Common myeloid progenitor, CD34-positive (primary cell): ENCODE results near the gene FHIT.

Experiments
- CTCF ChIA-PET: fragments of 350-600 bp; sonication (Branson Sonifier 250); formaldehyde crosslinking; loops from one replicate; lab custom pipeline; 2021; ENCODE audit warnings: antibody characterized with exemption; lab: Charles Lee
- POLR2A ChIA-PET: fragments of 350-600 bp; sonication (Branson Sonifier 250); formaldehyde crosslinking; loops from one replicate; lab custom pipeline; 2021; ENCODE audit warnings: antibody characterized with exemption; lab: Charles Lee
- DNase-seq, 3 donors: peaks; one replicate each; pipeline versions ENCODE4 v3.0.0 to v3.0.0-alpha.2; 2013
- H3K27ac ChIP-seq, 2 experiments: 1 replicate in 1 of 2; 2 replicates in 1 of 2; pipeline ENCODE4 v1.7.0; 2013; ENCODE audit warnings: inconsistent platforms in 2 of 2, low read length in 2 of 2, mild to moderate bottlenecking in 2 of 2, low read depth in 1 of 2, moderate library complexity in 1 of 2; ENCODE audit not compliant: severe bottlenecking in 2 of 2, insufficient read depth in 1 of 2, poor library complexity in 1 of 2
- H3K27me3 ChIP-seq, 5 experiments: replicated peaks in 2 of 5; 1 replicate in 3 of 5; 2 replicates in 2 of 5; pipeline versions ENCODE4 v1.6.1 to v1.7.0; 2013; ENCODE audit warnings: low read length in 4 of 5, mild to moderate bottlenecking in 2 of 5, moderate library complexity in 2 of 5, inconsistent platforms in 1 of 5; ENCODE audit not compliant: insufficient read depth in 5 of 5, control insufficient read depth in 4 of 5
- H3K36me3 ChIP-seq, 4 experiments: 1 replicate in 2 of 4; 2 replicates in 2 of 4; pipeline versions ENCODE4 v1.6.1 to v1.7.0; 2013; ENCODE audit warnings: low read length in 3 of 4, control low read depth in 1 of 4, mild to moderate bottlenecking in 1 of 4; ENCODE audit not compliant: control insufficient read depth in 4 of 4, insufficient read depth in 4 of 4
- H3K4me1 ChIP-seq, 4 experiments: 1 replicate in 3 of 4; 2 replicates in 1 of 4; pipeline versions ENCODE4 v1.6.1 to v1.7.1; 2013; ENCODE audit warnings: low read length in 3 of 4, mild to moderate bottlenecking in 3 of 4, control low read depth in 1 of 4, inconsistent platforms in 1 of 4, moderate library complexity in 1 of 4; ENCODE audit not compliant: control insufficient read depth in 4 of 4, insufficient read depth in 4 of 4; ENCODE audit errors: control extremely low read depth in 1 of 4
- H3K4me3 ChIP-seq, 7 experiments: 1 replicate in 4 of 7; 2 replicates in 3 of 7; pipeline versions ENCODE4 v1.5.1 to v1.7.0; 2013; ENCODE audit warnings: mild to moderate bottlenecking in 7 of 7, low read length in 6 of 7, moderate library complexity in 6 of 7, inconsistent platforms in 2 of 7, low read depth in 2 of 7, control low read depth in 1 of 7; ENCODE audit not compliant: insufficient read depth in 4 of 7, control insufficient read depth in 1 of 7; ENCODE audit errors: extremely low read depth in 1 of 7
- H3K9me3 ChIP-seq, 5 experiments: 1 replicate in 4 of 5; 2 replicates in 1 of 5; pipeline versions ENCODE4 v1.6.1 to v1.7.1; 2013; ENCODE audit warnings: low read length in 4 of 5, mild to moderate bottlenecking in 2 of 5, inconsistent platforms in 1 of 5, low read depth in 1 of 5, moderate library complexity in 1 of 5; ENCODE audit not compliant: control insufficient read depth in 4 of 5, insufficient read depth in 2 of 5; ENCODE audit errors: control extremely low read depth in 1 of 5
- whole genome bisulfite sequencing: methylation state at CpG from one replicate; pipeline ENCODE4 v1.1.5; 2013; ENCODE audit not compliant: insufficient coverage; 5-methylcytosine and 5-hydroxymethylcytosine counted together

The FHIT gene

DNA sequence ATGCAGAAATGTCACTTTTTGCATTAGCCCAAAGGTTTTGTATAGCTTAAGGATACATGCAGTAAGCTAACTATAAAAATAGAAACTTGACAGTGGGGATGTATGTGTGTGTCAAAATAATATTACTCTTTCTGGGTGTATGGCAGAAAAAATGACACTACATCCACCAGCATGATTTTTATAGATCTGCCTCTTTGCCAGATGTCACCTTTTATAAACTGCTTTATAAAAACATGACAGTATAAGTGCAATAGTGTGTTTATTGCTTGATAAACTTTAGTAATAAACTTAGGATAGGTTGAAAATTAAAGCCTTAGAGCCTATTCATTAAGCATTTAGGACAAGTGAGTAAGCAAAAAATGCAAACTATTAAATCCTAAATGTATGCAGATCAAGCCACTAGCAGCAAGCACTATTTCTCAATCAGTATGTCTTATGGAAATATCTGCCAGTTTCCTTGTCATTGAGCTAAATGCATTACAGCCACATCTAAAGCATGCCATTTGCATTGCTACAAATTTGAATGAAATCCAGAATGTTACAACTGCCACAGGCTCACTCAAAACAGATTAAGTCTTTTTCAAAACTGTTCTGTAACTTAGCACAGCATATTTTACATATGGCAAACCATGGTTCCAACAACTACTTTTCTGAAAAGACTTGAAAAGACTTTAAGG lies 935.0 kb downstream of the FHIT start:
- DNase-seq, result no peak
- H3K36me3 ChIP-seq, result no peaks in the 10 kb centered on the region
- CTCF ChIA-PET, result no interaction called here
- peaks cover 0 to 4% (median 0%) of the 10 kb centered on the region in 4 experiments for H3K4me1 ChIP-seq
- no peak overlapping the region for H3K27ac ChIP-seq
- H3K4me3 ChIP-seq, result no peak overlapping the region
- POLR2A ChIA-PET, result no interaction called here
- no peaks in the 10 kb centered on the region for H3K27me3 ChIP-seq
- peaks cover 0 to 5% (median 0%) of the 10 kb centered on the region in 5 experiments for H3K9me3 ChIP-seq

DNA sequence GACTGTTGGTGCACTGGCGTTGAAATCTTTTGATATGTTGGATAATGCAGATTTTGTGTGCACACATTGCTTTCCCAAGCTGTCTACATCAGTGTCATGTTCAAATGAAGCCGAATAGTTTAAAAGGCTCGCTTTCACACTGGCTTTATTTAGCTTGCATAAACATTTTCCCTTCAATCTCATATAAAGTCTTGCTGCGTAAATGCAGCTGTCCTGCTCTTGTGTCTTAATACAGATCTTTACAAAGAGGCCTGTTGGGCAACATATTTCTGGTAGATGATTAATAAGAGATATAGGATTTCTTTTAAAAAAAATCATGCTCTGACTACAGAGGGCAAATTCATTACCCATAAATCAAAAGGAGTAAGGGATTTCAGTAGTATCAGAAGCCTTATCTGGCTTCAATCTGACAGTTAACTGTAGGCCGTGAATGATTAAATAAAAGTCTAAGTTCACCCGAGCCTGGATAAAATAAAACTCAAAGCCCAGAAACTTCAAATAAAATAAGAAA lies 937.2 kb downstream of the FHIT start:
- ChIA-PET CTCF (no interaction called here), POLR2A (no interaction called here)
- H3K36me3 ChIP-seq, result no peaks in the 10 kb centered on the region
- H3K27ac ChIP-seq, result no peak overlapping the region
- 100% methylated on average over 1 of the region's 6 CpGs for WGBS
- H3K9me3 ChIP-seq, result peaks cover 0 to 5% (median 0%) of the 10 kb centered on the region in 5 experiments
- H3K27me3 ChIP-seq, result no peaks in the 10 kb centered on the region
- DNase-seq, result peak in 2 of 3 donors; percentile 7 to 21
- H3K4me3 ChIP-seq, result no peak overlapping the region
- peaks cover 0 to 9% (median 3%) of the 10 kb centered on the region in 4 experiments for H3K4me1 ChIP-seq

DNA sequence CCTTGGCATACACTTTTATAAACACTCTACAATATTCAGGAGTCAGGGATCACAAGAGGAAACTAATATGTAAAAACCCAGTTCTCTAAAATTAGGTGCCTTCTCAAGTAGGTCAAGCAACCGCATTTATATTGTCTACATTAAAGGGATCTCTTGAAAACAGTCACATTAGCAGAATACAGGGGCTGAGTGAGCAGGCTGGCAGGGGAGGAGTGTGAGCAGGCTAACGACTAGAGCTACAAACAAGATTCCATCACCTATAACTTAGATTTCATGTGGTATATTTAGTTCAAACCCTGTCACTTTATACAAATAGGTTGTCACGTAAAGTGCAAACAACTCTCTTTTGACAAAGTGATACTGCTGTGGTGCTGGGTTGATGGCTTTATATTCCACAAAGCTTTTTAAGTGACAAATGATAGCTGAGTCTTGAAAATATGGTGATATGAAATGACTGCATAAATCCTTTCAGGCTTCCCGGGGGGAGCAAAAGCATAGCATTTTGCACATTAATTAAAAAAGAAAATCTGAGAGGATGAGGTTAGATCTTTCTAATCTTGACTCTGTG lies 937.9 kb downstream of the FHIT start:
- H3K27me3 ChIP-seq, result no peaks in the 10 kb centered on the region
- no peak overlapping the region for H3K27ac ChIP-seq
- POLR2A ChIA-PET, result no interaction called here
- DNase-seq, result no peak
- CTCF ChIA-PET, result no interaction called here
- H3K4me1 ChIP-seq, result peaks cover 0 to 10% (median 3%) of the 10 kb centered on the region in 4 experiments
- H3K9me3 ChIP-seq, result peaks cover 0 to 5% (median 0%) of the 10 kb centered on the region in 5 experiments
- no peak overlapping the region for H3K4me3 ChIP-seq
- H3K36me3 ChIP-seq, result no peaks in the 10 kb centered on the region
- 88% methylated on average over 1 of the region's 4 CpGs for WGBS

DNA sequence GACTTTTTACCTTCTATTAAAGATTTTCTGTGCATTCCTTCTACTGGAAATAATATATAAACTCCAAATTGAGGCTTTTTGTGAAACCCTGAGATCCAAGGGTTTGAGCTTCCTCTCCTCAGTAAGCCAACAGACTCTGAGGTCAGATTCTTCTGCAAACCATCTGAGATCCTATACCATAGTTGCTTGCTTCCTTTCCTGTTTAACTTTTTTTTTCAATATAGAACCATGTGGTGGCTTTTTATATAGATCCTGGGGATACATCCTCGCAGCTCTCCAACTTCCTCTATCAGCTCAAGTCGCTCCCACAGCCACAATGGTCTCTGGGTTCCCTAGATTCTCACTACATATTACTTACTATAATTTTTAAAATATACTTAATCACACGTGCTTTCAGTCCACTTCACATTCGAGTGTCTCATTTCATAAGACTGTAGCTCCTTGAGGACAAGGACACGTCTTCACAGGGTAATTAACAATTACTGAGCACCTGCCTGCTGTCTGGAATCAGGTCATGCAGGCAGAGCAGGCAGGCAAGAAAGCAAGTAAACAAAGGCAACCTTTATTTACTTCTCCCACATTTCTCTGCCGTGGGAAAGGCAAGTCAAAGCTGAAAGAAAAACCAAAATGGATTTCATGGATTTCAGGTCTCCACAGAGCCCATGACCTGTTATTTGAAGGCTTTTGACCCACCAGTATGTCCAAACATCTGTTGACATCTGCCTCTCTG lies 941.5 kb downstream of the FHIT start:
- H3K4me3 ChIP-seq, result no peak overlapping the region
- peaks cover 0 to 10% (median 3%) of the 10 kb centered on the region in 4 experiments for H3K4me1 ChIP-seq
- WGBS, result 93% methylated on average over 6 of the region's 6 CpGs
- no peaks in the 10 kb centered on the region for H3K27me3 ChIP-seq
- peak in 2 of 3 donors; percentile 8 for DNase-seq
- H3K9me3 ChIP-seq, result peaks cover 0 to under 1% (median 0%) of the 10 kb centered on the region in 5 experiments
- H3K36me3 ChIP-seq, result no peaks in the 10 kb centered on the region
- ChIA-PET CTCF (no interaction called here), POLR2A (no interaction called here)
- H3K27ac ChIP-seq, result no peak overlapping the region

DNA sequence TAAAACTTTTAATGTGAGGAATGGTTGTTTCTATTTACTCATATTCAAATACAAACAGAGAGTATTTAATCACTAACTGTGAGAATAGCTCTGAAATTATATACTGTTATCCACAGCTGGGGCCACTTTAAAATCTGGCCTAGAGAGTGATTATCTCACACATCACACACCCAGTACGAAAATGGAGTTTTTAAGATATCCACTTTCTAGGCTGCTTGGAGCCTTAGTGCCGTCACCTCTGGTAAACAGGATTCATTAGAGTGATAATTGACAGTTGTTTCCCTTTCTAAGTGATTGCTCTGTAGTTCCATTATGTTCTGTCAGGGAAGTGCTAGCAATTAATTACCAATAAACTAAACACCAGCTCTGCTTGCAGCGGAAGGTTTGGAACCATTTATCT lies 942.4 kb downstream of the FHIT start:
- H3K4me1 ChIP-seq, result peaks cover 0 to 10% (median 3%) of the 10 kb centered on the region in 4 experiments
- no CpG with 5 or more reads among the region's 3 CpGs for WGBS
- no peaks in the 10 kb centered on the region for H3K27me3 ChIP-seq
- CTCF ChIA-PET, result no interaction called here
- no peaks in the 10 kb centered on the region for H3K9me3 ChIP-seq
- H3K27ac ChIP-seq, result no peak overlapping the region
- no peak for DNase-seq
- POLR2A ChIA-PET, result no interaction called here
- no peaks in the 10 kb centered on the region for H3K36me3 ChIP-seq
- H3K4me3 ChIP-seq, result no peak overlapping the region

DNA sequence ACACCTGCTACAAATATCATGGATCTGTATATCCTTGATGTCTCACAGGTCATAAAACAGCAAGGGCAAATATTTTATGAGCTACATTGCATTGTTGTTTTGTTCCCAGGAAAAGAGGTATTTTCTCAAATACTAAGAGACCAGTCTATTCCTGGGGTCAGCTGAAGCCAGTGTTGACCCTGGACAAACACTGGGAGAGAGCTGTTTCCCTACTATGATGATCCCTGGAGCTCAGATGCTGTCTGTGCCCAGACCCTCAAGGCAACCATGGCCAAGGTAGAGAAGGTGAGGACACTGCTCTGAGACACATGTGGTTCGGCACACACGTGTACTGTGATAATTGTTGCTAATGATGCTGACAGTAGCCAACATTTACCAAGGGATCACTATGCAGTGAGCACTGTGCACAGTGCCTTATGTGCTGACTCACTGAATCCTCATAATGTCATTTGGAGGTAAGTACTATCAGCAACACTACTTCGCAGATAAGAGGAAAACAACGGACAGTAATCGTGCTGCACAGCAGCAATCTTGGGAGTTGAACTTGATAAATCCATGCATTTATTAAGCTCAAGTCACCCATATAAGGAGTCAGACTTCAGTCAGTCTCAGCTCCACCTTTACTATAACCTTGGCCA lies 943.6 kb downstream of the FHIT start:
- peaks cover 0 to 10% (median 2%) of the 10 kb centered on the region in 4 experiments for H3K4me1 ChIP-seq
- no peak overlapping the region for H3K27ac ChIP-seq
- ChIA-PET CTCF (no interaction called here), POLR2A (no interaction called here)
- no peaks in the 10 kb centered on the region for H3K36me3 ChIP-seq
- WGBS, result 100% methylated on average over 5 of the region's 5 CpGs
- no peaks in the 10 kb centered on the region for H3K27me3 ChIP-seq
- no peaks in the 10 kb centered on the region for H3K9me3 ChIP-seq
- H3K4me3 ChIP-seq, result no peak overlapping the region
- no peak for DNase-seq
